ENCODE results near the gene TXNRD2. TPM values are rescaled to one million over a fixed set of nuclear protein-coding genes. Genes with fewer than 3 reads are reported as not detected.

Gene TXNRD2
- total RNA-seq, 1 donor from 2014 or later: 22.9 TPM

DNA sequence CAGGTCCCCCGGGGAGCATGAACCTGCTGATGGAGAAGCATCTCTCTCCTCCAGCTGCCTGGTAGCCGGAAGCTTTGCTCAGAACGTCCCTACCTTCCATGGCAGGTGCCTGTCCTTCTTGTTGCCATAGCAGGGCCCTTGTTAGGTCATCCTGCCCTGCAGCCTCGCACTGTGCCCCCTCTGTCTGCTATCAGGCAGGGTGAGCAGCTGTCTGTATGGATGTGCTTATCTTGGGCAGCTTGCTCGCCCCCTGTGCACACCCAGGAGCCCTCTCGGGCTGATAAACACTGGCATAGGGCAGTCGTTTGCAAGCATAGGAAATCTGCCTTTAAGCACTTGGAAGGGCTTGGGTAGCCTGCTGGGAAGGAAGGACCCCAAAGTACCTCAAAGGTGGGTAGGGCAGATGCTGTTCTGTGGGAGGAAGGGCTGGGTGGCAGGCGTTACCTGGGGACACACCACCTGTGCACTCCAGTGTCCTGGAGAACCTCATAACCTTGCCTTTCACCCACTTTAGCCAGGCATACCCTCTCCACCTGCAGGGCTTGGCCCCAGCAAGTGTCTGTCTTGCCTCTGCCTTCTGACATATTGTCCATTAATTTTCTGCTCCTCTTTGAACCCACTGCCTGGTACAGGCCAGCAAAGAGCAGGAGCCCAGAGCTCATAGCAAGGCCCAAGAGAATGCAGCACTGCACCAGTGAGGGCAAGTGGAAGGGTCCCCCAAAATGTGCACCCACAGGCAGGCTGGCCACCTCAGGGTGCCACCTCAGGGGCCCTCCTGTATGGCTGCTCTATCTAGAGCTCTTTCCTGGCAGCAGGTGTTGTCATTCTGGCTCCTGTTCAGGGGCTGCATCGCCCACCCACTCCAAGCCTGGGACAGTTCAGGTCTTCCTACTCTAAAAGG, 8.0 kb downstream of the TXNRD2 start:
- DNase-seq (ENCODE audit: low spot score in 2 of 2, unreplicated experiment in 2 of 2): no peak
- Mint-ChIP-seq H3K27ac (no peak overlapping the region), H3K9me3 (peaks cover 20% of the 10 kb centered on the region), H3K4me3 (no peak overlapping the region), H3K27me3 (ENCODE audit: low read depth) (no peaks in the 10 kb centered on the region), H3K4me1 (no peaks in the 10 kb centered on the region), H3K36me3 (peaks cover 35% of the 10 kb centered on the region)
- TF ChIP-seq, protein P1, sequence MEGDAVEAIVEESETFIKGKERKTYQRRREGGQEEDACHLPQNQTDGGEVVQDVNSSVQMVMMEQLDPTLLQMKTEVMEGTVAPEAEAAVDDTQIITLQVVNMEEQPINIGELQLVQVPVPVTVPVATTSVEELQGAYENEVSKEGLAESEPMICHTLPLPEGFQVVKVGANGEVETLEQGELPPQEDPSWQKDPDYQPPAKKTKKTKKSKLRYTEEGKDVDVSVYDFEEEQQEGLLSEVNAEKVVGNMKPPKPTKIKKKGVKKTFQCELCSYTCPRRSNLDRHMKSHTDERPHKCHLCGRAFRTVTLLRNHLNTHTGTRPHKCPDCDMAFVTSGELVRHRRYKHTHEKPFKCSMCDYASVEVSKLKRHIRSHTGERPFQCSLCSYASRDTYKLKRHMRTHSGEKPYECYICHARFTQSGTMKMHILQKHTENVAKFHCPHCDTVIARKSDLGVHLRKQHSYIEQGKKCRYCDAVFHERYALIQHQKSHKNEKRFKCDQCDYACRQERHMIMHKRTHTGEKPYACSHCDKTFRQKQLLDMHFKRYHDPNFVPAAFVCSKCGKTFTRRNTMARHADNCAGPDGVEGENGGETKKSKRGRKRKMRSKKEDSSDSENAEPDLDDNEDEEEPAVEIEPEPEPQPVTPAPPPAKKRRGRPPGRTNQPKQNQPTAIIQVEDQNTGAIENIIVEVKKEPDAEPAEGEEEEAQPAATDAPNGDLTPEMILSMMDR (IDR thresholded peaks at IDR 0.05; ENCODE audit: unreplicated experiment): no peak

DNA sequence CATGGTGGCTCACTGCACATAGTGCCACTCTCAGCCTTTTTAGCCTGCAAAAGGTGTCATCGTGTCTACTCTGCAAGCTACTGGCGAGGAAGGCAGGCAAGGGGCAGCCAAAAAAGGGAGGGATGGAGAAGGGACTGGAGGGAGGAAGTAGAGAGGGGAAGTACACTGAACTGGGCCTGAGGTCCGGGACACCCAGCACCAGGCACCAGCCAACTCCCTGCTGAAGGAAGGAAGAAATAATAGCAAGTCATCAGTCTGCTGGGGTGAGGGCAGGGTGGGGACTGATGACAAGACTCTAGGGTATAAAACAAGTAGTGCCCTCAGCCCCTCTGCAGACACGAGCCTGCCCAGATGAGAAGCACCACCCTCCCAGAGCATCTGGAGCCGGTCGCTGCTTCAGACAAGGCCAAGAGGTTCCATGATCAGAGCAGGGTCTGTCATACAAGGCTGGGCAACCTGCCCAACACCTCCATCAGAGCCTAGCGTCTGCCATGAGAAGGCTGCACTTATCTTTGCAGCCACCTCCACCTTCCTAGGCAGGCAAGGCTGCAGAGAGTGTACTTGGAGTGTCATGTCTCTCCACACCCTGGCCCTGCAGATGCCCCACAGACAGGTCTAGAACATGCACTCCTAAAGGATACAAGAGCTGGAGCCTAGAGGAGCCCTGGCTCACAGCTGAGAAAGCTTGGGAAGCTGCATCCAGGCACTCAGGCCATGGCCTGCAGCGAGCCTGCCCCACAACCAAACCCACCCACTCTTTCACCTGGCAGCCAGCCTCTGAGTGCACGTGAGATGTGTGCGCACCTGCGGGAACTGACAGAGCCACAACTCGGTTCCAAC, 9.0 kb downstream of the TXNRD2 start:
- peaks cover 32% of the 10 kb centered on the region for H3K36me3 Mint-ChIP-seq
- TF ChIP-seq, protein P1 (IDR thresholded peaks at IDR 0.05; ENCODE audit: unreplicated experiment): no peak
- H3K4me1 Mint-ChIP-seq: no peaks in the 10 kb centered on the region
- no peaks in the 10 kb centered on the region for H3K27me3 Mint-ChIP-seq (ENCODE audit: low read depth)
- no peak overlapping the region for H3K27ac Mint-ChIP-seq
- no peak for DNase-seq (ENCODE audit: low spot score in 2 of 2, unreplicated experiment in 2 of 2)
- H3K4me3 Mint-ChIP-seq: no peak overlapping the region
- peaks cover 20% of the 10 kb centered on the region for H3K9me3 Mint-ChIP-seq

DNA sequence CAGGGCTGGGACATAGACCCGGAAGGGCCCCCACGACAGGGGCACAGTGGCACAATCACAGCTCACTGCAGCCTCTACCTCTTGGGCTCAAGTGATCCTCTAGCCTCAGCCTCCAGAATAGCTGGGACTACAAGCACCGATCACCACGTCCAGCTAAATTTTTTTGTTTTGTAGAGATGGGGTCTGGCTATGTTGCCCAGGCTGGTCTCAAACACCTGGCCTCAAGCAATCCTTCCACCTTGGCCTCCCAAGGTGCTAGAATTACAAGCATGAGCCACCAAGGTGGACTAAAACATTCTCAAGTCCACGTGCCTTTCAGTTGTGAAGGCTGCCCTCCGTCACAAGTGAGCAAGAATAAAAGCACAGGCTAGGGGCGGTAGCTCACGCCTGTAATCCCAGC, 10.1 kb downstream of the TXNRD2 start:
- no peak overlapping the region for H3K27ac Mint-ChIP-seq
- DNase-seq (ENCODE audit: low spot score in 2 of 2, unreplicated experiment in 2 of 2): no peak
- H3K4me3 Mint-ChIP-seq: no peak overlapping the region
- H3K36me3 Mint-ChIP-seq: peaks cover 21% of the 10 kb centered on the region
- no peaks in the 10 kb centered on the region for H3K27me3 Mint-ChIP-seq (ENCODE audit: low read depth)
- no peaks in the 10 kb centered on the region for H3K4me1 Mint-ChIP-seq
- peaks cover 14% of the 10 kb centered on the region for H3K9me3 Mint-ChIP-seq
- TF ChIP-seq, protein P1 (IDR thresholded peaks at IDR 0.05; ENCODE audit: unreplicated experiment): no peak

DNA sequence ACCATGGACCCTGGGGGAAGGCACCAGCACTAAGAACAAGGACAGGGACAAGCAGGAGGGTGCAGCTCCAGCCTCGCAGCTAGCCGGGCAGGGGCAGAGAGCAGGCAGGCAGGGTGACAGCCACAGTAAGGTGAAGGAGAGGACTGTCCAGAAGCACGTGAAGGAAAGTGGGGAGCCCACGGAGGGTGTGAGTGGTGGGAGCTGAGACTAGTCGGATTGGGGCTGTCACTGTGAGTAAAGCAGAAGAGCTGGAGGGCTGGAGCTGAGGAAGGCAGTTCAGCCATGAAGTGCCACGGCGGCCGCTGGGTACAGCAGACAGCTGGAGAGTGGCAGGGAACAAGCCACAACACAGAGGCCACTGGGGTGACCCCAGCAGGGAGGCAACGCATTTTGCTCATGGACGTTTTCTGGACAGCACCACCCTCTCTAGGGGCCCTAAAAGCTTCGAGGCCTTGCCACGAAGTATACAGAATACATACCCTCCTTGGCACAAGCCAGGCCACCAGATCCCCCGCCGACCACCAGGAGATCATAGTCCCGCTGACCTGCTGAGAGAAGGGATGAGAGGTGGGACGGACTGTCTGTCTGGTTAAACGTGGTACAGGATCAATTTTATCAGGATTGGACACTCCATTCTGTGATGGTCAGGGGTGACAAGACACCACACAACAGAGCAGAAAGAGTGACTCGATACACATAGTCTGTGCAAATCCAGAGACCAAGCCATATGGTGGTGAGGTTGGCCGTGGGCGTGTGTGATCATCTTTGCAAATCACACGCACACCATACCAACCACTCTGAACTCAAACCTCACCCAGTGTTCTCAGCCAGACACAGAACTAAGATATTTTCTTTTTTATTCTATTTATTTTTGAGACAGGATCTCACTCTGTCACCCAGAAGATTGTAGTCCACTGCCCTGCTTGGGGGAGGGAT, 10.8 kb downstream of the TXNRD2 start:
- H3K4me1 Mint-ChIP-seq: no peaks in the 10 kb centered on the region
- H3K9me3 Mint-ChIP-seq: peaks cover 7% of the 10 kb centered on the region
- H3K27me3 Mint-ChIP-seq (ENCODE audit: low read depth): no peaks in the 10 kb centered on the region
- TF ChIP-seq, protein P1 (IDR thresholded peaks at IDR 0.05; ENCODE audit: unreplicated experiment): no peak
- H3K27ac Mint-ChIP-seq: no peak overlapping the region
- H3K4me3 Mint-ChIP-seq: no peak overlapping the region
- H3K36me3 Mint-ChIP-seq: peaks cover 14% of the 10 kb centered on the region
- no peak for DNase-seq (ENCODE audit: low spot score in 2 of 2, unreplicated experiment in 2 of 2)
